ENCODE data around the gene MYL2. TPM values are rescaled to one million over a fixed set of nuclear protein-coding genes. Genes with fewer than 3 reads are reported as not detected.

The MYL2 gene, protein sequence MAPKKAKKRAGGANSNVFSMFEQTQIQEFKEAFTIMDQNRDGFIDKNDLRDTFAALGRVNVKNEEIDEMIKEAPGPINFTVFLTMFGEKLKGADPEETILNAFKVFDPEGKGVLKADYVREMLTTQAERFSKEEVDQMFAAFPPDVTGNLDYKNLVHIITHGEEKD
- 0.39 TPM in 1 of 2 replicates, not detected in the other for total RNA-seq
- total RNA-seq (2013): 16.4 TPM
- 0.18 and 0.20 TPM in 2 replicates for polyA plus RNA-seq
- polyA minus RNA-seq: not detected in 2 replicates

DNA sequence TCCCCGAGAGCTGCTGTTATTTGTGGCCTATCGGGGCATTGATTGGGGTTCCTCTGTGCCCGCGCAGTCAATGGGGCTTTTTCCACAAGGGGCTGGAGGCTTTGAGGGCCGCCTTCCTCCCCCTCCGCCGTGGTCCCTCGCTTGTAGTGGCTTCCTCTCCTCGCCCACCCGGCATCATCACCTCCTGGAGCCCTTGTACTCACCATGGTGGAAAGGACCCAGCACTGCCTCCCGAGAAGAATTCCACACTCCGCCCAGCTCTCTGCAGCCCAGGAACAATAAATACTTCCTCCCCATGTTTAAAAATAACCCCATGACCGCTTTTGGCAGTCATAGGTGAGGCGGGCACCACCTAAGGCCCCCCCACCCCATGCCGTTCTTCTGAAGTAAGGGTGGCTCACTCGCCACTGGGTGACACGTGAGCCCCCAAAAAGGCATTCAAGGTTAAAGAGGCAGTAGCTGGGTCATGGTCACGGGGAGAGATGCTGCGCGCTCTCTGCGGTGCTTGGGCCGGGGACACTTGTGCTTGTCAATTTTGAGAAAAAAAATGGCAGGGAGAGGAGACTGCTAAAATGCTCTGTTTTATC is at the start of gene MYL2:
Gene MYL2 (minus strand): TSS at position 256 of the 587 bp plus-strand sequence. CDS start 50 bp downstream, at position 206.
- Histone ChIP-seq H3K27me3 (replicated peaks in 1 of 4; ENCODE audit: control extremely low read depth in 1 of 4, control insufficient read depth in 3 of 4, insufficient read depth in 4 of 4, low read length in 3 of 4) (peaks cover 0 to 2% (median 0%) of the 10 kb centered on the region in 4 experiments), H3K4me1 (ENCODE audit: control insufficient read depth in 2 of 2, insufficient read depth in 2 of 2, low read length in 2 of 2) (peaks cover 0 to 3% of the 10 kb centered on the region in 2 donors), H2AFZ (ENCODE audit: insufficient read depth, low read depth, low read length, poor library complexity, severe bottlenecking) (no peak within 1 kb of the TSS), H3K36me3 (replicated peaks in 1 of 2; ENCODE audit: control extremely low read depth in 1 of 2, control insufficient read depth in 1 of 2, extremely low read depth in 1 of 2, insufficient read depth in 2 of 2, low read length in 1 of 2) (no peaks in the 10 kb centered on the region), H4K20me1 (ENCODE audit: control insufficient read depth, insufficient read depth, low read length, poor library complexity, severe bottlenecking) (no peaks in the 10 kb centered on the region), H3K4me2 (replicated peaks; ENCODE audit: low read depth, low read length, poor library complexity, severe bottlenecking) (no peak within 1 kb of the TSS), H3K79me2 (ENCODE audit: control insufficient read depth, insufficient read depth, low read length) (no peaks in the 10 kb centered on the region), H3K27ac (ENCODE audit: low read length in 2 of 2) (no peak within 1 kb of the TSS), H3K9me3 (ENCODE audit: control extremely low read depth in 1 of 3, control insufficient read depth in 2 of 3, insufficient read depth in 1 of 3, low read length in 2 of 3) (no peaks in the 10 kb centered on the region), H3K4me3 (ENCODE audit: control extremely low read depth in 1 of 5, extremely low read depth in 1 of 5, insufficient read depth in 1 of 5, low read depth in 2 of 5, low read length in 4 of 5) (no peak within 1 kb of the TSS), H3K9ac (ENCODE audit: low read length) (no peak within 1 kb of the TSS)
- intact Hi-C loops (cut with micrococcal nuclease): no loop called here
- Mint-ChIP-seq H3K9me3 (ENCODE audit: insufficient read depth) (no peaks in the 10 kb centered on the region), H3K27me3 (peaks cover 16% of the 10 kb centered on the region), H3K27ac (no peak within 1 kb of the TSS), H3K4me1 (peaks cover 9% of the 10 kb centered on the region), H3K4me3 (no peak within 1 kb of the TSS)
- WGBS (ENCODE audit: insufficient coverage): 86% methylated on average over 20 of the region's 22 CpGs
- CTCF ChIA-PET: no interaction called here
- ATAC-seq (ENCODE audit: low read depth) (no peak), DNase-seq (no peak)
- POLR2A ChIA-PET: no interaction called here
- TF ChIP-seq CTCF (IDR thresholded peaks at IDR 0.05): no peak

DNA sequence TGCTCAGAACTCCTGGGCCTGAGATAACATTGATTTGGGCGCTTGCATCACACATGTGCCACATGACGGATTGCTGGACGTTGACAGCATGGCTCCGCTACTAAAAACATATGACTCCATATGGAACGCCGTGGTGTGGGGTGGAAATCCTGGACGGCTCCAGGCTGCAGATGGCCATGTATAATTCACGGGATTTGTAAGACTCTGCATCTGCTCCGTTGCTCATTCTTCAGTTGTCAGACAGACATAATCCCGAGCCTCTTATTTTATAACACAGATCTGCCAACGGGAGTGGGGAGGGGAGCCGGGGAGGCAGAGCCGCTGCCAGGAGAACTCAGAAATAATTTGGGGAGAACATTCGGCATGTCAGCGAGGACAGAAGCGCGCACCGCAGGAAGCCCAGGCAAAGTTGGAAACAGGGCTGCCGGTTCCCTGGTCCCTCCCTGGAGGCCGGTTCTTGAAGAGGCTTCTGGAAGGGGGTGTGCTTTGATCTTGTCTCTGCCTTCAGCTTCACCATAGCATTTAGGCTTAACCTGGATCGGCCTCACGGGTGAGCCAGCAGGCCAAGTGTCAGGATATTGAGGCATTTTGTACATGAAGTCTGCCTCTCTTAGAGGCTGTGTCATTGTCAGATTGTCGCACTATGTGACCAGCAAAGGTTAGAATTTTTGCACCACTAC is 45.8 kb upstream of the MYL2 start:
- peaks cover 0 to 1% (median under 1%) of the 10 kb centered on the region in 3 donors for H3K9me3 ChIP-seq (ENCODE audit: control extremely low read depth in 1 of 3, control insufficient read depth in 2 of 3, insufficient read depth in 1 of 3, low read length in 2 of 3)
- H3K9ac ChIP-seq (ENCODE audit: low read length): no peak overlapping the region
- no peak for ATAC-seq (ENCODE audit: low read depth)
- Mint-ChIP-seq H3K27ac (no peak overlapping the region), H3K4me3 (no peak overlapping the region), H3K27me3 (peaks cover 32% of the 10 kb centered on the region), H3K4me1 (no peaks in the 10 kb centered on the region), H3K9me3 (ENCODE audit: insufficient read depth) (no peaks in the 10 kb centered on the region)
- no peaks in the 10 kb centered on the region for H3K79me2 ChIP-seq (ENCODE audit: control insufficient read depth, insufficient read depth, low read length)
- H3K4me2 ChIP-seq (replicated peaks; ENCODE audit: low read depth, low read length, poor library complexity, severe bottlenecking): no peak overlapping the region
- H3K27me3 ChIP-seq (replicated peaks in 1 of 4; ENCODE audit: control extremely low read depth in 1 of 4, control insufficient read depth in 3 of 4, insufficient read depth in 4 of 4, low read length in 3 of 4): peaks cover 0 to 15% (median under 1%) of the 10 kb centered on the region in 4 experiments
- intact Hi-C loops (cut with micrococcal nuclease): no loop called here
- ChIA-PET CTCF (no interaction called here), POLR2A (no interaction called here)
- no peaks in the 10 kb centered on the region for H3K36me3 ChIP-seq (replicated peaks in 1 of 2; ENCODE audit: control extremely low read depth in 1 of 2, control insufficient read depth in 1 of 2, extremely low read depth in 1 of 2, insufficient read depth in 2 of 2, low read length in 1 of 2)
- 98% methylated on average over 15 of the region's 23 CpGs for WGBS (ENCODE audit: insufficient coverage)
- H3K4me3 ChIP-seq (ENCODE audit: control extremely low read depth in 1 of 5, extremely low read depth in 1 of 5, insufficient read depth in 1 of 5, low read depth in 2 of 5, low read length in 4 of 5): no peak overlapping the region
- H4K20me1 ChIP-seq (ENCODE audit: control insufficient read depth, insufficient read depth, low read length, poor library complexity, severe bottlenecking): no peaks in the 10 kb centered on the region
- H3K27ac ChIP-seq (ENCODE audit: low read length in 2 of 2): no peak overlapping the region
- no peaks in the 10 kb centered on the region for H3K4me1 ChIP-seq (ENCODE audit: control insufficient read depth in 2 of 2, insufficient read depth in 2 of 2, low read length in 2 of 2)
- DNase-seq: no peak
- no peak overlapping the region for H2AFZ ChIP-seq (ENCODE audit: insufficient read depth, low read depth, low read length, poor library complexity, severe bottlenecking)
- TF ChIP-seq EZH2 (IDR thresholded peaks at IDR 0.05; ENCODE audit: borderline replicate concordance, insufficient read depth, low read depth, low read length, poor library complexity, severe bottlenecking): no peak
- no peak for TF ChIP-seq CTCF (IDR thresholded peaks at IDR 0.05)

All from B cell (primary cell).